EL (cell line): ENCODE results near the gene LASP1.
"Not testable (repeated sequence)": the region's sequence is repeated elsewhere in the genome, so short reads cannot be mapped to it uniquely, and the experiment has no call there.

ENCODE experiments used
- DNase-seq: peaks from one replicate; pipeline ENCODE4 v3.0.0-alpha.2; 2016

The LASP1 gene

GRCh38 chr17:38940404-38940803, 70.5 kb downstream of the LASP1 start:
- no peak for DNase-seq

GRCh38 chr17:38942696-38943334, 73.0 kb downstream of the LASP1 start:
- no peak for DNase-seq

- no peak for DNase-seq
These were observed 73.7 kb downstream of the LASP1 start for GRCh38 chr17:38943607-38944006.

- DNase-seq = no peak
These were observed 77.3 kb downstream of the LASP1 start for GRCh38 chr17:38947189-38947588.

GRCh38 chr17:38953800-38954199, 83.9 kb downstream of the LASP1 start:
- DNase-seq = not testable (repeated sequence)

- DNase-seq = peak; percentile 57
These were observed 88.5 kb downstream of the LASP1 start for GRCh38 chr17:38958326-38958725.

DNA sequence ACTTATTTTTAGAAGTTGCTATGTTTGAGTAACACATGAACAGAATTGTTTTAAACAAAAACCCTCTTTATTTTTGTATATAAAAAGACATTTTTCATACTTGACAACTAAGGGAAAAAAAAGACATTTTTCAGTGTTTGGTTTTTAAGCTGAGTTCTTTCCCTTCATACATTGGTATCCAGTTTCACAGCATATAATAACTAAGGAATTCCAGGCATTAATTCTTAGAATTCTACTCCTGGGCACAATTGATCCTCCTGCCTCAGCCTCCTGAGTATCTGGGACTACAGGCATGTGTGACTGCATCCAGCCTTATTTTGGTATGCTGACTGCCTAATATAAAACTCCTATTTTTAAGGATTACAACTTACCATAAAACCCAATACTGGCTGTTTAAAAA, 88.9 kb downstream of the LASP1 start:
- peak; percentile 79 for DNase-seq

DNA sequence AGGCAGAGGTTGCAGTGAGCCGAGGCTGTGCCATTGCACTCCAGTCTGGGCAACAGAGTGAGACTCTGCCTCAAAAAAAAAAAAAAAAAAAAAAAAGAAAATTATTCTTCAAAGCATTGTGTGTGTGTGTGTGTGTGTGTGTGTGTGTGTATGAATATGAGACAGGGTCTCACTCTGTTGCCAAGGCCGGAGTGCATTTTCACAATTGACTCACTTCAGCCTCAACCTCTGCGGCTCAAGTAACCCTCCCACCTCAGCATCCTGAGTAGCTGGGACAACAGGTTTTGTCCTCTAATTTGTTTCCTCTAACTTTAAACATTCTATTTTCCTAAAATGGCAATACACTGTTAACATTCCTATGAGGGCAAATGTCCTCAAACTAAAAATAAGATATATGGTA, 89.7 kb downstream of the LASP1 start:
- no peak for DNase-seq

- DNase-seq = no peak
These were observed 90.5 kb downstream of the LASP1 start for GRCh38 chr17:38960402-38960801.

DNA sequence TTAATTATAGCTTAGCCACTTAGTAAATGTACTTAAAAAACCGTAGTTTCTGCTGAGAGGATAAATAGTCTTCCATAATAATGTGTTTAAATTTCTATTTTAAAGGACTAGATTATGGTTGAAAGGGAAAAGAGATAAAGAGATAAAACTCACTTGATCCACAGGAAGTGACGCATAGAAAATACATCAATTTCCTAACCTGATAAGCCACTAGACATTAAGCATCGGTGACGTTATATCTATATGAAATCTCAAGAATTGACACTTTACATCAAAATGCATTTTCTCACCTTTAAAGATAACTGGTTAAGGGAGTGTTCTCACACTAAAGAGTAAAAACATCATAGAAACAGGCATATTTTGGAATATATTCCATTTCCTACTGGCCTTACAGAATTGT, 91.6 kb downstream of the LASP1 start:
- DNase-seq = no peak

DNA sequence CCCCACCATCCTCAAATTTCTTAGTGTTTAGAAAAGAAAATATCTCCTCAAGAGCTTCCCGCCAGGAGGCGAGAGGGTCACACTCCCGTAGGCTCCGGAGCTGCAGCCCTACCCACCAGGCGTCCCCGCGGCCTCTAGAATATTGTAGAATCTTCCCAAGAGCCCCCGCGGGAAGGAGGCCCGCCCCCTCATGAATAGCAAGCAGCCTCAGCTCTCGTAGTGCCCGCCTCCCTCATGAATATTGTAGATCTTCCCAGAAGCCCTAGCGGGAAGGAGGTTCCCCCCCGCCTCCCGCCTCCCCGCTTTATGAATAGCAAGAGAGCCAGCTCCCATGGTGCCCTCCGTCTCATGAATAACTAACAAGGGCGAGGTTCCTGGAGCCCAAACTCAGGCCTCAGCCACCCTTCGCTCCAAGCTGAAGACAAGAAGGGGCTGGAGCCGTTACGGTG, 97.5 kb downstream of the LASP1 start, which contains the start of gene FBXO47:
FBXO47 (minus strand) TSS at position 114 of the 449 bp plus-strand sequence. CDS start 4,378 bp downstream, outside the sequence.
- DNase-seq = peak; percentile 92

DNA sequence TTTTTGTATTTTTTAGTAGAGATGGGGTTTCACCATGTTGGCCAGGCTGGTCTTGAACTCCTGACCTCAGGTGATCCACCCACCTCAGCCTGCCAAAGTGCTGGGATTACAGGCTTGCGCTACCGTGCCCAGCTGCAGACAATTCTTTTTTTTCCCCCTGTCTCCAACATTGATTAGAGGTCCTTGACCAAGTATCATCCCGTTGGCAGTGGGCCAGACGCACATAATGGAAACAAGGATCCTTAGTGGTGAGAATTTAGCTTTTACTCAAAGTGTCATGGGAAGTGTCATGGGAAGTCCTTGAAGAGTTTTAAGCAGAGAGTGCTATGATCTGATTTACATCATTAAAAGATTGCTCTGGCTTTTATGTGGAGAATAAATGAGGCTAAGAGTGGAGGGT, 99.4 kb downstream of the LASP1 start:
- no peak for DNase-seq

GRCh38 chr17:38970128-38970527, 100.3 kb downstream of the LASP1 start:
- no peak for DNase-seq

DNA sequence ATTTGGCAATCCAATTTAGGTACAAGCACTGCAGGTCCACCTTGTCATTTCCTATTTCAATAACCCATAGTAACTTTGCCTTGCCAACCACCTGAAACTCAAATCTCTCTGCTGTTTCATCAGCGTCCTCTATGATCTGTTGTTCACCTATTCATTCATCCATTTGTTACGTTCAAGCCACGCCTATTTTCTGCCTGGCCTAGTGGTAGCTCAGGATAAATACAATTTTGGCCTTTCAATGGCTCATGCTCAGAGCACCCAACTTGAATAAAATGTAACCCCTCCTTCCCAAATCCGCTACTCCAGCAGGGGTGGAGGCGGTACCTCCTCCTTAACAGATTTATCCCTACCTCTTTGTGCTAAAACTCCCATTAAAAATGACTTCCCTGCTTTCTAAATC, 100.9 kb downstream of the LASP1 start:
- no peak for DNase-seq
